Natural killer cell treated with Interleukin-12 subunit alpha and Interleukin-12 subunit beta and Interleukin-15 and Interleukin-18, amount 100 ng/mL, for 72 hours (primary cell): Measurements from ENCODE around the gene SAMD5. TPM values are rescaled to one million over a fixed set of nuclear protein-coding genes. Genes with fewer than 3 reads are reported as not detected.
"Not testable (repeated sequence)": the region's sequence is repeated elsewhere in the genome, so short reads cannot be mapped to it uniquely, and the experiment has no call there.

Experiments used
- ATAC-seq, 2 donors: fragments of 150-1000 bp; cut with Tn5 transposase in 1 of 2; sonication (Bioruptor Pico), chemical (Tn5 transposase) in 1 of 2; 2 replicates each; pipeline ENCODE4 v1.10.0; 2021
- DNase-seq: peaks from one replicate; pipeline ENCODE4 v3.0.0; 2022; ENCODE audit warnings: low spot score
- H3K27ac Mint-ChIP-seq, 2 donors: 1 replicate in 1 of 2; 2 replicates in 1 of 2; pipeline ENCODE4 v1.8.0; 2022; ENCODE audit warnings: mixed read lengths in 2 of 2, mild to moderate bottlenecking in 1 of 2, moderate library complexity in 1 of 2
- H3K27me3 Mint-ChIP-seq, 2 donors: 1 replicate in 1 of 2; 2 replicates in 1 of 2; pipeline ENCODE4 v1.8.0; 2022; ENCODE audit warnings: mixed read lengths in 2 of 2
- H3K36me3 Mint-ChIP-seq: one replicate; pipeline ENCODE4 v1.8.0; 2022; ENCODE audit warnings: mixed read lengths
- H3K4me1 Mint-ChIP-seq, 2 donors: 1 replicate in 1 of 2; 2 replicates in 1 of 2; pipeline ENCODE4 v1.8.0; 2022; ENCODE audit warnings: low read depth in 2 of 2, mixed read lengths in 2 of 2, mild to moderate bottlenecking in 1 of 2
- H3K4me3 Mint-ChIP-seq: one replicate; pipeline ENCODE4 v1.8.0; 2022; ENCODE audit warnings: mixed read lengths
- H3K9me3 Mint-ChIP-seq: 2 replicates; pipeline ENCODE4 v1.8.0; 2022; ENCODE audit warnings: mixed read lengths
- total RNA-seq, 2 donors: library from RNA; stranded (reverse); gene quantifications; one replicate each; pipeline ENCODE4 v1.2.3, GENCODE V29; 2022

SAMD5 gene
- total RNA-seq, 2 donors from 2014 or later = not detected

GRCh38 chr6:147538821-147539220 is 30.3 kb downstream of the SAMD5 start:
- DNase-seq (no peak), ATAC-seq (no peak)
- H3K36me3 Mint-ChIP-seq = no peaks in the 10 kb centered on the region
- H3K27ac Mint-ChIP-seq = no peak overlapping the region
- H3K27me3 Mint-ChIP-seq = no peaks in the 10 kb centered on the region
- no peak overlapping the region for H3K4me3 Mint-ChIP-seq
- H3K9me3 Mint-ChIP-seq = peaks cover 3% of the 10 kb centered on the region
- no peaks in the 10 kb centered on the region for H3K4me1 Mint-ChIP-seq

GRCh38 chr6:147540075-147540474 is 31.6 kb downstream of the SAMD5 start:
- Mint-ChIP-seq H3K36me3 (no peaks in the 10 kb centered on the region), H3K27ac (no peak overlapping the region), H3K27me3 (no peaks in the 10 kb centered on the region), H3K9me3 (peaks cover 3% of the 10 kb centered on the region), H3K4me3 (no peak overlapping the region), H3K4me1 (no peaks in the 10 kb centered on the region)
- ATAC-seq (no peak), DNase-seq (no peak)

- not testable (repeated sequence) for H3K27me3 Mint-ChIP-seq, H3K4me1 Mint-ChIP-seq, DNase-seq, H3K4me3 Mint-ChIP-seq, H3K9me3 Mint-ChIP-seq, H3K36me3 Mint-ChIP-seq, ATAC-seq, H3K27ac Mint-ChIP-seq
These were observed 33.9 kb downstream of the SAMD5 start for GRCh38 chr6:147542436-147542835.

GRCh38 chr6:147544420-147544819 is 35.9 kb downstream of the SAMD5 start:
- H3K4me1 Mint-ChIP-seq = no peaks in the 10 kb centered on the region
- H3K27ac Mint-ChIP-seq = no peak overlapping the region
- H3K27me3 Mint-ChIP-seq = no peaks in the 10 kb centered on the region
- H3K9me3 Mint-ChIP-seq = peaks cover 6% of the 10 kb centered on the region
- no peak for DNase-seq
- ATAC-seq = no peak
- H3K36me3 Mint-ChIP-seq = no peaks in the 10 kb centered on the region
- no peak overlapping the region for H3K4me3 Mint-ChIP-seq

GRCh38 chr6:147546501-147547368 is 38.2 kb downstream of the SAMD5 start:
- no peak for DNase-seq
- peaks cover 5% of the 10 kb centered on the region for H3K9me3 Mint-ChIP-seq
- no peak for ATAC-seq
- no peaks in the 10 kb centered on the region for H3K27me3 Mint-ChIP-seq
- no peaks in the 10 kb centered on the region for H3K4me1 Mint-ChIP-seq
- H3K36me3 Mint-ChIP-seq = no peaks in the 10 kb centered on the region
- H3K4me3 Mint-ChIP-seq = no peak overlapping the region
- H3K27ac Mint-ChIP-seq = no peak overlapping the region

- Mint-ChIP-seq H3K36me3 (no peaks in the 10 kb centered on the region), H3K4me1 (no peaks in the 10 kb centered on the region), H3K27me3 (no peaks in the 10 kb centered on the region), H3K4me3 (no peak overlapping the region), H3K9me3 (peaks cover 5% of the 10 kb centered on the region), H3K27ac (no peak overlapping the region)
- ATAC-seq (no peak), DNase-seq (no peak)
These were observed 38.9 kb downstream of the SAMD5 start for GRCh38 chr6:147547369-147547902.

GRCh38 chr6:147548921-147549475 is 40.5 kb downstream of the SAMD5 start:
- Mint-ChIP-seq H3K4me3 (no peak overlapping the region), H3K27ac (no peak overlapping the region), H3K27me3 (no peaks in the 10 kb centered on the region), H3K36me3 (no peaks in the 10 kb centered on the region), H3K9me3 (peaks cover 8% of the 10 kb centered on the region), H3K4me1 (no peaks in the 10 kb centered on the region)
- no peak for DNase-seq
- ATAC-seq = no peak

GRCh38 chr6:147549531-147549930 is 41.0 kb downstream of the SAMD5 start:
- H3K9me3 Mint-ChIP-seq = peaks cover 8% of the 10 kb centered on the region
- no peaks in the 10 kb centered on the region for H3K36me3 Mint-ChIP-seq
- H3K4me1 Mint-ChIP-seq = no peaks in the 10 kb centered on the region
- no peak overlapping the region for H3K27ac Mint-ChIP-seq
- DNase-seq = no peak
- no peak overlapping the region for H3K4me3 Mint-ChIP-seq
- no peaks in the 10 kb centered on the region for H3K27me3 Mint-ChIP-seq
- ATAC-seq = no peak

GRCh38 chr6:147551976-147552375 is 43.5 kb downstream of the SAMD5 start:
- DNase-seq (no peak), ATAC-seq (no peak)
- H3K27me3 Mint-ChIP-seq = no peaks in the 10 kb centered on the region
- no peaks in the 10 kb centered on the region for H3K36me3 Mint-ChIP-seq
- H3K9me3 Mint-ChIP-seq = peaks cover 8% of the 10 kb centered on the region
- no peak overlapping the region for H3K4me3 Mint-ChIP-seq
- no peak overlapping the region for H3K27ac Mint-ChIP-seq
- H3K4me1 Mint-ChIP-seq = no peaks in the 10 kb centered on the region

GRCh38 chr6:147553099-147553498 is 44.6 kb downstream of the SAMD5 start:
- DNase-seq = no peak
- no peaks in the 10 kb centered on the region for H3K36me3 Mint-ChIP-seq
- no peak for ATAC-seq

GRCh38 chr6:147554281-147554680 is 45.8 kb downstream of the SAMD5 start:
- Mint-ChIP-seq H3K27ac (no peak overlapping the region), H3K9me3 (peaks cover 7% of the 10 kb centered on the region), H3K36me3 (no peaks in the 10 kb centered on the region), H3K27me3 (no peaks in the 10 kb centered on the region), H3K4me3 (no peak overlapping the region), H3K4me1 (no peaks in the 10 kb centered on the region)
- ATAC-seq (no peak), DNase-seq (no peak)

More at GRCh38 chr6:147553099-147553498, 44.6 kb downstream of the SAMD5 start:
- Mint-ChIP-seq H3K9me3 (peaks cover 10% of the 10 kb centered on the region), H3K27ac (no peak overlapping the region), H3K4me1 (no peaks in the 10 kb centered on the region), H3K27me3 (no peaks in the 10 kb centered on the region), H3K4me3 (no peak overlapping the region)

GRCh38 chr6:147559006-147559405 is 50.5 kb downstream of the SAMD5 start:
- ATAC-seq = no peak

GRCh38 chr6:147560670-147561069 is 52.2 kb downstream of the SAMD5 start:
- Mint-ChIP-seq H3K9me3 (peaks cover 2% of the 10 kb centered on the region), H3K4me1 (no peaks in the 10 kb centered on the region), H3K4me3 (no peak overlapping the region), H3K27me3 (no peaks in the 10 kb centered on the region), H3K27ac (no peak overlapping the region), H3K36me3 (no peaks in the 10 kb centered on the region)
- no peak for DNase-seq
- ATAC-seq = no peak

More at GRCh38 chr6:147559006-147559405, 50.5 kb downstream of the SAMD5 start:
- peaks cover 2% of the 10 kb centered on the region for H3K9me3 Mint-ChIP-seq
- H3K27ac Mint-ChIP-seq = no peak overlapping the region
- no peaks in the 10 kb centered on the region for H3K36me3 Mint-ChIP-seq
- no peaks in the 10 kb centered on the region for H3K27me3 Mint-ChIP-seq
- no peak overlapping the region for H3K4me3 Mint-ChIP-seq
- no peak for DNase-seq
- H3K4me1 Mint-ChIP-seq = no peaks in the 10 kb centered on the region

GRCh38 chr6:147561726-147562125 is 53.2 kb downstream of the SAMD5 start:
- Mint-ChIP-seq H3K4me1 (no peaks in the 10 kb centered on the region), H3K36me3 (no peaks in the 10 kb centered on the region), H3K27ac (no peak overlapping the region), H3K4me3 (no peak overlapping the region), H3K27me3 (no peaks in the 10 kb centered on the region), H3K9me3 (peaks cover 2% of the 10 kb centered on the region)
- ATAC-seq (no peak), DNase-seq (no peak)
